HG02981 (cell line): ENCODE measurements around the gene PPHLN1.

ENCODE experiments used
- ATAC-seq: cut with Tn5 transposase; IDR thresholded peaks from one replicate; pipeline ENCODE4 v1.9.1; 2021; ENCODE audit warnings: mild to moderate bottlenecking, moderate library complexity; ENCODE audit not compliant: unreplicated experiment

The PPHLN1 gene

DNA sequence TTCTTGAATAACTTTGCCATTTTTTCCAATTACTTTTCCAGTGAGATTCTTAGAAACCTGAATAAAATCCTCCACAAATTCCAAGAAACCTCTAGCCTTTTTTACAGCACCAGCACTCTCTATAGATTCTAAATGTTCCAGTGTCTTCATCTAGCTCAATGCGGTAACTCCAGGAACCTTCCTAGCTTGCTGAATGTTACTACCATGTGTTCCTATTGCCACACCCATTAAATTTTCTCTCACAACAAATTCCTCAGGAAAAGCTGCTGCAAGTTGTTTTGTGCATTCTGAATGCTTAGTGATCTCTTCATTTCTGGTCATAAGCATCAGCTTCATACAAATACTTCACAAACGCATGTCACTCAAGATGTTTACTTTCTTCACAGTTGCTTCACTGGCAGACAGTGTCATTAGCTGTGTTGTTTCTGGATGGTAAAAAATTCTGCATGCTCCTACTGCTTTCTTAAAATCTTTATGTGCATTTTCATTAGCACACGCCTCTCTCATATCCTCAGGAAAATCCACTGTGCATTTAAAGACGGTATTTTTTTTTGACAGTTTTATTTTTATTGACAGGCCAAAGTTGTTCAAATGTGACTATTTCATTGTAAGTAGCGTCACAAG, 106.7 kb downstream of the PPHLN1 start:
- no peak for ATAC-seq

- no peak for ATAC-seq
These were observed 114.6 kb downstream of the PPHLN1 start for GRCh38 chr12:42440608-42441007.

DNA sequence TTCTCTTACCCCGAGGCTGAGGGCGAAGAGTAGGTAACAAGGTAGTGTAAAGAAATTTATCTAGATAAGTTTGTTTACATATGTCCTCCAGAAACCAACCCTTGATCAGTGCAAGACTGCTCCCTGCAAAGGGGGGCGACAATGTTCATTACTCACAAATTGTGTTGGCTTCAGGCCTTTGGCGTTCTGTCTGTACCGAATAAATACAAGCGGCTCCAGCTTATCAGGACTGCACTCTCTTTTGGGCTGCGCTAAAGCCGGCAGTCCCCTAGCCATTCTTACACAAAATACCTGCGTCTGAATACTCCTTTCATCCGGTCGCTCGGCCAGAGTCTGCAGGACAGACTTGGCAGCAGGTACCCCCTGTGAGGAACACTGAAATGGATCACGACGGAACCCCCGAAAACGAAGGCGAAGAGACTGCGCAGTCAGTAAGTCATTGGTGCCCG, 116.4 kb downstream of the PPHLN1 start:
- no peak for ATAC-seq

GRCh38 chr12:42442888-42443287, 116.9 kb downstream of the PPHLN1 start:
- no peak for ATAC-seq

GRCh38 chr12:42444192-42444943, 118.4 kb downstream of the PPHLN1 start:
- no peak for ATAC-seq

DNA sequence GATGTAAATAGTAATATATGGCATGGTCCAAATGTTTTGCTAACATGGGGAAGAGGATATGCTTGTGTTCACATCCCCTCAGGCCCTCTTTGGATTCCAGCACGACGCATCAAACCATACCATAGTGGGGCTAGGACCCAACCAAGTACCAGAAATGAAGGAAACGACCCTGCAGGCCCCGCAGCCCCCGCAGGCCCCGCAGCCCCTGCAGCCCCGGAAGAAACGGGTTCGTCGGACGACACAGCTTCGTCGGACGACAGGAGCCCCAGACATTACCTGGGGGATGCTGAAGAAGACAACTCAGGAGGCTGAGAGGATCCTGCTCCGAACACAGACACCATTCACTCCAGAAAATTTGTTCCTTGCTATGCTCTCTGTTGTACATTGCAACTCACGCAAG, 119.9 kb downstream of the PPHLN1 start:
- no peak for ATAC-seq

- ATAC-seq, result no peak
These were observed 120.8 kb downstream of the PPHLN1 start for GRCh38 chr12:42446761-42447160.

DNA sequence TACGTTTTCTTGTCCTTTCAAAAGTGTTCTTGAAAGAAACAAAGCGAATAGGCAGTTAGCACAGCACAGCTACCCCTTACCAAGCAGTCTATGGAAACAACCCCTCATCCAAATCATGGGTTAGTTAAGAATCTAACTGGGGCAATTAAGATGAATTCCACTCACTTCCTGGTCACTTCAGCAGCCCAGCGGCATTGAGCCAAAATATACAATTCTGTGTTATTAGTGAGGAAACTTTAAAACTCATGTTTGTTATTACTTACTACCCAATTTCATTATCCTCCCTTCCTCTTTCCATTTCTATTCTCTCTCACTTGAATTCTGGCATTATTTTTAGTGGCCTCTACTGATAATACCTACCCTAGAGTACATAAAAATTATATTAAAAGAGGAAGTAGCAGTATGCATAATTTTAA, 121.4 kb downstream of the PPHLN1 start:
- no peak for ATAC-seq

GRCh38 chr12:42448841-42449240, 122.9 kb downstream of the PPHLN1 start:
- ATAC-seq, result no peak

DNA sequence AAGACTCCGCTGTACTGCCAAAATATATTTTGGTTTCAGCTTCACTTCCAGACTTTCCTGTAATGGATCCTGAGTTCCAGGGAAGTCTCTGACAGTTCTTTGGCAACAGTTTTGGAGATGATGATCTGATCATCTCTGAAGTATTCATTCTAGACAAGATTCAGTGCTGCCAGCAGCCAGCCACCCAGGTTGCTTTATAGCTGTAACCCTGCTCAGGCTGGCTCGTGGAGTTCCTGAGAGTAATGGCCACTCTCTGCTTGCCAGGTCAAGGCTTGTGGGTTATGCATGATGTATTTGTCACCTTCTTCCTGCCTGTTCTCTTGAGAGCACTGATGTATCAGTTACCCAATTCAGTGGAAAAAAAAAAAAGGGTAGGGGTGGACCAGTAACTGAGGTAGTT, 124.3 kb downstream of the PPHLN1 start:
- ATAC-seq, result no peak

- no peak for ATAC-seq
These were observed 132.6 kb downstream of the PPHLN1 start for GRCh38 chr12:42458575-42458974.

GRCh38 chr12:42459336-42459847, 133.4 kb downstream of the PPHLN1 start:
- no peak for ATAC-seq

DNA sequence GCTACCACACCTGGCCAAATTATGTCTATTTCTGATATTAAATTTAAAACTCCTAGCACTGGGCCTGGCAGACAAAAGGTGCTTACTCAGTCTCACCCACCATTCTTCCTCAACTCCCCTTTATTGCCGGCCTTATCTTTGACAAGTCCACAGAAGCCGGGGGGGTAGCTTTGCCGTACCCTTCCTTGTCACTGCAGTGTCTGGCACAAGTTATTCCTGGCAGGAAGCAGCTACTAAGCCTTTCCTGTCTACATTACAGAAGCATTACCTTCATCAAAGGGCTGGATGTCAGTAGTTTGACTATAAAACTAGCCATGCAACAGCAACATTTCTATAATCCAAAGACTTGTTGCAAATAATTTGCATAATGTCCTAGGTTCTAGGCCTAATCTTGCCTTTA, 136.5 kb downstream of the PPHLN1 start:
- ATAC-seq, result no peak

- ATAC-seq, result no peak
These were observed 137.7 kb downstream of the PPHLN1 start for GRCh38 chr12:42463671-42464070.

DNA sequence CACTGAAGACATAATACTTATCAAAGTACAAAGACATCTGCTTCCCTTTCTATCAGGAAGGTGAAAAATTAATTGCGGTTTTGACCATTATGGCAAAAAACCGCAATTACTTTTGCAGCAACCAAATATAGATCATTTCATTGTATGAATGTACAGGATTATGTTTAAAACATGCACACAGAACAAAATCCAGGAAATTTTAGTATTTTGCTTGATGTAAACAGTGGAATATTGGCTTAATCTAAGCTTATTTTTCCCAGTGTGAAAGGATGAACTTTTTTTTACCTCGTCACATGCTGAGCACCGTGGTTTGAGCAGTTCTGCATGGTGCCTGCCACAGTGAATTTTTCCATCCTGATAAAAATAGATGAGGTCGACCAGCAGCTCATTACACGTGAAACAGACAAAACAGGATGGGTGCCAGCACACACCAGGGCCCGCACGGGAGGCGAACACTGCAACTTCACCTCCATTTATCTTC, 142.4 kb downstream of the PPHLN1 start:
- no peak for ATAC-seq

DNA sequence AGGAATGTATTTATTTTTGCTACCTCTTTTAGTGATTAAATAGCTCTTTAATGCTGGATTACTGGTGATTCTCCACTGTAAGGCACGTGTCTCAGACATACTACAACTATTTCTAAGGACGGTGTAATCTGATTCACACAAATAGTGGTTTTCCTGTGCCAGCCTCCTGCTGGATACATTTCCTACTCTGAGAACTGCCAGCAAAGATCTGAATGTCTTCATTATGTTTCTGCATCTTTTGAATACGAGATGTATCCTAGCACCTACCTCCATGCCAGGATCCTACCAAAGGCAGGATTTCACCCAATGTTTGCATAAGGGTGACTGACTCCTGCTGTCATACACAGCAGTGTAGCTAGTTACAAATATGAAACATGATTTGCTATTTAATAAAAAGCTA, 143.0 kb downstream of the PPHLN1 start:
- peak; percentile 3 for ATAC-seq

DNA sequence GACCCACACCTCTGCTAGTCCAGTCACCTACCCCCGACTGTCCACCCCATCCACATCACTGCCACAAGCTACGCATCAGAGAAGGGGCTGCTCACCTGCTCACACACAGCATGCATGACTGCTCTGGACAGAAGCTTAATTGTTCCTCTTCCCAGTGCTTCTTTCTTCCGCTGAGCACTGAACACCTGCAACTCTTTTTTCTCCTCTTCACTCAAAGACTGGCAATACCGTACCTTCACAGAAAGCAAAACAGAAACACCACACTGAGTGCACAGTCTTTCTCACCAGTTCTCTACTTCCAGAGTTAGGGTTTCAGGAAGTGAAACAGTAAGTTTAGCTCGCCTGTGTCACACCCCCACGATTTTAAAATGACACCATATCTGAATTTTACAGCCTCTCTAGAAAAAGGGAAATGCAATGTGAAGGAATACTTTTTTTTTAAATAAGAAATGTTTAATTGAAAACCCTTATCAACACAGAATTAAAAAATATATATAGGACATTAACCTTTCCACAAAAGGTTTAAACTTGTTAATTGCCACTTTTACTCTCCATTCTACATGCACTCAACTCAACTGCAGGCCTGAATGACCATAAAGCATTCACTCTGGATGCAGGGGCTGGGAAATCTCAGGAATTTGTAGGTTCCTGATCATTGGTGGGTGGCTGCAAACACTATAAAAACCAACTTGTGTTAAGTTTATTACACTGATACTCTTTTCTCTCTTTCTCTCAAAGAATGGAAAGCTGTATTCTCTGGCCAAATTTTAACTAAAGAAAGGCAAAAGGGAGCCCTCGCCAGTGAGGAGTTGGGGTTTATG, 143.6 kb downstream of the PPHLN1 start:
- ATAC-seq, result peak; percentile 97

DNA sequence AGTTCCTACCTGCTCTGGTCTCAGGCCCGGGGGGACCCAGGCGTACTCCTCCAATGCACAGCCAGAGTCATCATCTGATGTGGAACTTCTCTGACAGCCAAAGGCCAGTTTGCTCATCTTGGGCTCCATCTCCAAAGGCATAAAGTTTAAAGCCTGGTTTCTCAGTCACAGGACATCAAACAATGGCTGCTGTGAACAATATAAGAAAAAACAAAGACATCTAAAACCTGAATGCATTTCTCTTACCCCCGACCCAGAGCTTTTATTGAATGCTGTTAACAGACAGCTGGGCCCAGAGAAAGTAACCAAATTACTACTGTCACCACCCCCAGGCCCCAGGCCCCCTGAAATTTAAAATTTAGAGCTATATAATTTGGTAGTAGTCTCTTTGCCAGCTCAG, 146.4 kb downstream of the PPHLN1 start:
- ATAC-seq, result no peak

GRCh38 chr12:42473130-42473529, 147.2 kb downstream of the PPHLN1 start:
- ATAC-seq, result no peak

DNA sequence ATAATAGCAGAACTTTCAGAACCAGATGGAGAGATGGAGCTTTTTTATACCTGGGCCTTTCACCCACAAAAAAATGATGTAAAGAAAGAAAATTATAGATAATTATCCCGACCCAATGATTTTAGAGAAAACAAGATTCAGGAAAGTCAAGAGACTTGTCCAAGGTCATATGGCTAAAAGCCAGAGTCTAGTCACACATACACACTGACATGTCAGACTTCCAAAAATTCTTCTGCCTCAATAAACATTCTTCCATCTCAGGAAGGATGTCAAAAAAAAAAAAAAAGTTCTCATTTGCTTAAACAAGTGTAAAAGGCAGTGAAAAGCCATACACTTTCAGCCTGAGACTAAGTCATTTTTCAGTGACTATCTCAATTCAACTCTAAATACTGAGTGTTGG, 147.6 kb downstream of the PPHLN1 start:
- no peak for ATAC-seq

DNA sequence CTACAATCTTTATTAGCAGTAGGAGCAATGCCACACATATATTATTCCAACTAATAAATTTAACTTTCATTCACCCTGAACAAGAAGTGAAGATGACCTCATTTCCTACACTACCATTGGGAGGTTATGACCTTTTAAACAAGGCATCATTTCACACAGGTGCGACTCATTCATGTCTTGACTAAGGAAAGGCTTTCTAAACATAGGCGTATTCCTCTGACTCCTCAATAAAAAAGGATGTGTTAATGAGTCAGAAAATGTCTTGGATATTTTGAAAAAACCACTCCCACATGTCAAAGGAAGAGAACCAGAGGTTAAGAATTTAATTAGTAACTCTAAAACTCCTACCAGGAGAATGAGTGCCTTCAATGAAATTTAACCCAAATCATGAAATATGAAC, 148.4 kb downstream of the PPHLN1 start:
- ATAC-seq, result no peak
